SK-N-SH (cell line): Measurements from ENCODE around the gene XXYLT1. TPM values are rescaled to one million over a fixed set of nuclear protein-coding genes. Genes with fewer than 3 reads are reported as not detected.

Source experiments
- CTCF ChIA-PET: fragments of 300-600, 350-600 bp; formaldehyde crosslinking; extraction: SDS; loops from one replicate; lab custom pipeline; 2021; lab: Yijun Ruan, JAX
- POLR2A ChIA-PET: fragments of 350-600 bp; sonication (Branson Sonifier 250); formaldehyde crosslinking; extraction: SDS; loops from one replicate; lab custom pipeline; 2020; ENCODE audit warnings: antibody characterized with exemption, inconsistent platforms; lab: Yijun Ruan, JAX
- DNase-seq: peaks from one replicate; pipeline ENCODE4 v3.0.0; 2012
- H2AFZ ChIP-seq: fragments of 200-600 bp; sonication (generic); 2 replicates; pipeline ENCODE4 v1.8.1; 2016; ENCODE audit warnings: antibody characterized with exemption, mild to moderate bottlenecking, low read depth
- H3F3A ChIP-seq: fragments of 200-600 bp; sonication (generic); replicated peaks from 2 replicates; pipeline ENCODE3; 2016; ENCODE audit warnings: antibody characterized with exemption, mild to moderate bottlenecking; ENCODE audit not compliant: insufficient read depth
- H3K27ac ChIP-seq, 2 experiments: fragments of 200-500 bp in 1 of 2; fragments of 200-600 bp in 1 of 2; sonication (Bioruptor generic) in 1 of 2; sonication (generic), shearing (Covaris generic) in 1 of 2; 2 replicates each; pipeline versions ENCODE4 v1.5.1 to v1.6.1; 2014 to 2016; ENCODE audit warnings: low read depth in 2 of 2, inconsistent platforms in 1 of 2, low read length in 1 of 2, mild to moderate bottlenecking in 1 of 2, mixed read lengths in 1 of 2
- H3K27me3 ChIP-seq: fragments of 200-600 bp; sonication (generic), shearing (Covaris generic); 2 replicates; pipeline ENCODE4 v1.6.1; 2016; ENCODE audit warnings: mixed run types; ENCODE audit not compliant: insufficient read depth
- H3K36me3 ChIP-seq, 2 experiments: fragments of 200-500 bp in 1 of 2; fragments of 200-600 bp in 1 of 2; sonication (Bioruptor generic) in 1 of 2; sonication (generic) in 1 of 2; replicated peaks in 1 of 2; 2 replicates each; pipeline versions ENCODE3 to v1.5.1; 2014 to 2016; ENCODE audit warnings: low read length in 1 of 2, mild to moderate bottlenecking in 1 of 2; ENCODE audit not compliant: insufficient read depth in 2 of 2, control insufficient read depth in 1 of 2
- H3K4me1 ChIP-seq, 2 experiments: fragments of 200-500 bp in 1 of 2; fragments of 200-600 bp in 1 of 2; sonication (Bioruptor generic) in 1 of 2; sonication (generic), shearing (Covaris generic) in 1 of 2; 2 replicates each; pipeline versions ENCODE4 v1.5.1 to v1.6.1; 2014 to 2016; ENCODE audit warnings: low read depth in 1 of 2, low read length in 1 of 2, mixed run types in 1 of 2; ENCODE audit not compliant: insufficient read depth in 2 of 2, control insufficient read depth in 1 of 2
- H3K4me2 ChIP-seq: fragments of 200-600 bp; sonication (generic), shearing (Covaris generic); 2 replicates; pipeline ENCODE4 v1.6.1; 2017; ENCODE audit warnings: mixed run types
- H3K4me3 ChIP-seq, 2 experiments: fragments of 200-500 bp in 1 of 2; fragments of 200-600 bp in 1 of 2; sonication (Bioruptor generic) in 1 of 2; sonication (generic), shearing (Covaris generic) in 1 of 2; 2 replicates each; pipeline versions ENCODE4 v1.5.1 to v1.8.1; 2014 to 2016; ENCODE audit warnings: low read depth in 2 of 2, inconsistent platforms in 1 of 2, low read length in 1 of 2, mild to moderate bottlenecking in 1 of 2, mixed read lengths in 1 of 2, moderate library complexity in 1 of 2
- H3K79me2 ChIP-seq: fragments of 200-600 bp; sonication (generic); 2 replicates; pipeline ENCODE4 v1.8.1; 2017; ENCODE audit warnings: mild to moderate bottlenecking; ENCODE audit not compliant: insufficient read depth
- H3K9ac ChIP-seq: fragments of 200-600 bp; sonication (generic); 2 replicates; pipeline ENCODE4 v1.6.1; 2017; ENCODE audit warnings: mixed run types
- H3K9me2 ChIP-seq: fragments of 200-600 bp; sonication (generic); 2 replicates; pipeline ENCODE4 v1.6.1; 2017; ENCODE audit warnings: mixed run types
- H3K9me3 ChIP-seq: fragments of 200-600 bp; sonication (generic); 2 replicates; pipeline ENCODE4 v1.6.1; 2017; ENCODE audit warnings: mixed run types, mild to moderate bottlenecking, moderate library complexity
- H4K20me1 ChIP-seq: fragments of 200-600 bp; sonication (generic); 2 replicates; pipeline ENCODE4 v1.6.1; 2017; ENCODE audit warnings: mild to moderate bottlenecking, mixed run types; ENCODE audit not compliant: insufficient read depth
- CTCF ChIP-seq: fragments of 200-600 bp; sonication (generic); IDR thresholded peaks from 2 replicates; pipeline ENCODE4 v1.6.1; 2017; ENCODE audit warnings: antibody characterized with exemption, mild to moderate bottlenecking, moderate library complexity
- GABPA ChIP-seq: IDR thresholded peaks from 2 replicates; pipeline ENCODE4 v1.4.0; 2012; ENCODE audit warnings: low read depth, mild to moderate bottlenecking
- MEF2A ChIP-seq: IDR thresholded peaks from 2 replicates; pipeline ENCODE4 v1.4.0; 2012; ENCODE audit warnings: low read depth, borderline replicate concordance
- RCOR1 ChIP-seq: fragments of 150-350 bp; IDR thresholded peaks from 2 replicates; pipeline ENCODE4 v1.6.1; 2017; ENCODE audit warnings: antibody characterized with exemption, low read length
- REST ChIP-seq: IDR thresholded peaks from 2 replicates; pipeline ENCODE4 v1.6.1; 2012; ENCODE audit warnings: mild to moderate bottlenecking, low read depth, low read length, moderate library complexity
- SIN3A ChIP-seq: IDR thresholded peaks from 2 replicates; pipeline ENCODE4 v1.6.1; 2012; ENCODE audit warnings: low read depth, mild to moderate bottlenecking, low read length, moderate library complexity, borderline replicate concordance
- TCF12 ChIP-seq: IDR thresholded peaks from 2 replicates; pipeline ENCODE4 v1.4.0; 2012
- ZBTB33 ChIP-seq: IDR thresholded peaks from 2 replicates; pipeline ENCODE4 v1.4.0; 2012; ENCODE audit warnings: low read depth, borderline replicate concordance
- WGBS: methylation state at CpG from one replicate; pipeline ENCODE4 v1.1.6; 2017; ENCODE audit warnings: low lambda C conversion rate; 5-methylcytosine and 5-hydroxymethylcytosine counted together
- polyA plus RNA-seq, 3 experiments: library from polyadenylated mRNA; depleted of rRNA; stranded (reverse); fragments of >200 nt; gene quantifications; 2 replicates each; pipeline ENCODE4 v1.2.3, GENCODE V29; 2012

The XXYLT1 gene
- polyA plus RNA-seq, 1 of the 3 experiments (the other 2 are of a cell fraction), result 22.6 TPM

- Histone ChIP-seq H3K79me2 (no peaks in the 10 kb centered on the region), H2AFZ (no peak overlapping the region), H3K4me3 (no peak overlapping the region), H3K4me2 (no peak overlapping the region), H3K27ac (no peak overlapping the region), H3K9me3 (no peaks in the 10 kb centered on the region), H3K9ac (no peak overlapping the region), H3K36me3 (no peaks in the 10 kb centered on the region), H3K27me3 (no peaks in the 10 kb centered on the region), H3K4me1 (peaks cover 10 to 22% of the 10 kb centered on the region in 2 experiments; a peak in 2 of 4 replicates), H3K9me2 (no peaks in the 10 kb centered on the region), H4K20me1 (no peaks in the 10 kb centered on the region)
- 81% methylated on average over 8 of the region's 8 CpGs for WGBS
- DNase-seq, result no peak
- POLR2A ChIA-PET, result no interaction called here
- CTCF ChIA-PET, result interaction anchor here (0.8 to 1.6 kb wide), 2 partner anchors 15 to 346 kb away, joined by 3 to 6 read pairs; no protein-coding TSS in a partner anchor
- TF ChIP-seq TCF12 (no peak), RCOR1 (no peak), REST (no peak), SIN3A (no peak), MEF2A (no peak), CTCF (no peak), GABPA (no peak), ZBTB33 (no peak)
- TF ChIP-seq, all 33 proteins: peak for 0
- H3F3A ChIP-seq, result no peaks in the 10 kb centered on the region
Measured at GRCh38 chr3:195028877-195029606, 241.9 kb downstream of the XXYLT1 start.
